ENCODE measurements around the gene NASP. TPM values are rescaled to one million over a fixed set of nuclear protein-coding genes. Genes with fewer than 3 reads are reported as not detected.

Gene NASP
- total RNA-seq, 2 donors from 2014 or later = 31.0 to 39.2 TPM

GRCh38 chr1:45660336-45660735, 76.5 kb downstream of the NASP start:
- H3K4me3 ChIP-seq = no peak overlapping the region
- WGBS, 2 donors = 36 to 58% methylated on average over 2 of the region's 2 CpGs
- intact Hi-C loops (cut with DNase I) = no loop called here
- H3K36me3 ChIP-seq (replicated peaks in 1 of 2; ENCODE audit: insufficient read depth in 1 of 2, low read depth in 2 of 2) = peaks cover 8 to 23% of the 10 kb centered on the region in 2 donors
- no peaks in the 10 kb centered on the region for H3K27me3 ChIP-seq
- no peak for TF ChIP-seq CTCF (IDR thresholded peaks at IDR 0.05)
- TF ChIP-seq POLR2A (IDR thresholded peaks at IDR 0.05) = no peak
- DNase-seq (no peak), ATAC-seq (no peak)
- no peak overlapping the region for H3K27ac ChIP-seq
- H3K9me3 ChIP-seq = no peaks in the 10 kb centered on the region
- no peaks in the 10 kb centered on the region for H3K4me1 ChIP-seq

DNA sequence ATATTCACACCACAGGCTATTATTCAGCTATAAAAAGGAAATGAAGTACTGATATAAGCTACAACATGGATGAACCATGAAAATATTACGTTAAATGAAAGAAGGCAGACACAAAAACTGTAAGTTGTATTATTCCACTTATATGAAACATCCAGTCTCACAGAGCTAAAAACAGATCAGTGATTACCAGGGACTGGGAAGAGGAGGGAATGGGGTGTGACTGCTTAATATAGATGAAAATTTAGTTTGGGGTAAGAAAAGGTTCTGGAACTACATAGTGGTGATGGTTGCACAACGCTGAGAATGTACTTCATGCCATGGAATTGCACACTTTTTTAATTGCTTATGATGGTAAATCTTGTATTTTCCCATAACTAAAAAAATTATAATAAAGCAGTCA, 83.0 kb downstream of the NASP start:
- peaks cover 26% of the 10 kb centered on the region for H3K4me1 ChIP-seq

GRCh38 chr1:45667321-45668111, 83.7 kb downstream of the NASP start:
- ATAC-seq (no peak), DNase-seq (no peak)
- H3K36me3 ChIP-seq (replicated peaks in 1 of 2; ENCODE audit: insufficient read depth in 1 of 2, low read depth in 2 of 2) = no peaks in the 10 kb centered on the region
- H3K27ac ChIP-seq = no peak overlapping the region
- intact Hi-C loops (cut with DNase I) = no loop called here
- no peaks in the 10 kb centered on the region for H3K27me3 ChIP-seq
- no peak overlapping the region for H3K4me3 ChIP-seq
- 62 to 69% methylated on average over 8 of the region's 8 CpGs for WGBS, 2 donors
- H3K9me3 ChIP-seq = no peaks in the 10 kb centered on the region
- TF ChIP-seq POLR2A (IDR thresholded peaks at IDR 0.05) (no peak), CTCF (IDR thresholded peaks at IDR 0.05) (no peak)
- H3K4me1 ChIP-seq = peaks cover 26% of the 10 kb centered on the region

More for the DNA sequence above, 83.0 kb downstream of the NASP start:
- no peak for DNase-seq
- no peaks in the 10 kb centered on the region for H3K36me3 ChIP-seq (replicated peaks in 1 of 2; ENCODE audit: insufficient read depth in 1 of 2, low read depth in 2 of 2)
- ATAC-seq = no peak
- TF ChIP-seq POLR2A (IDR thresholded peaks at IDR 0.05) (no peak), CTCF (IDR thresholded peaks at IDR 0.05) (no peak)
- WGBS, 2 donors = 92 to 94% methylated on average over 2 of the region's 2 CpGs
- H3K27ac ChIP-seq = no peak overlapping the region
- H3K27me3 ChIP-seq = no peaks in the 10 kb centered on the region
- no peaks in the 10 kb centered on the region for H3K9me3 ChIP-seq
- intact Hi-C loops (cut with DNase I) = no loop called here
- H3K4me3 ChIP-seq = no peak overlapping the region

Small RNAs within 50 kb of the gene (small RNA-seq; reads per million reads assigned to genes)
- gene AL355480.1 = not detected
- not detected for gene AL355480.2
- not detected for gene AL355480.3
- not detected for gene AL355480.4

Other genes with a start within 250 kb of the NASP start
- 1 to 10 TPM; 2.0 to 2.3 TPM for gene TOE1, start 243.9 kb upstream of the NASP start, total RNA-seq
- 10 to 100 TPM; 19.7 to 21.8 TPM for gene MUTYH, start 243.6 kb upstream of the NASP start, total RNA-seq
- 1 to 10 TPM in 1 of 2 donors, under 1 TPM in 1; 0.33 to 3.6 TPM for gene TESK2, start 92.9 kb upstream of the NASP start, total RNA-seq
- under 1 TPM; 0.66 to 0.78 TPM for gene CCDC163, start 84.0 kb upstream of the NASP start, total RNA-seq
- gene MMACHC, start 83.7 kb upstream of the NASP start, total RNA-seq = 10 to 100 TPM in 1 of 2 donors, 1 to 10 TPM in 1; 2.3 to 18.1 TPM
- gene PRDX1, start 62.2 kb upstream of the NASP start, total RNA-seq = 100 to 1,000 TPM in 1 of 2 donors, 10 to 100 TPM in 1; 64.6 to 103 TPM
- 10 to 100 TPM; 77.8 to 90.5 TPM for gene AKR1A1, start 33.2 kb upstream of the NASP start, total RNA-seq
- gene CCDC17, start 40.0 kb downstream of the NASP start, total RNA-seq = 1 to 10 TPM; 3.6 to 7.3 TPM
- gene GPBP1L1, start 102.5 kb downstream of the NASP start, total RNA-seq = 10 to 100 TPM; 61.0 to 90.0 TPM
- gene TMEM69, start 104.1 kb downstream of the NASP start, total RNA-seq = 10 to 100 TPM; 11.9 to 12.5 TPM
- gene IPP, start 166.6 kb downstream of the NASP start, total RNA-seq = 1 to 10 TPM; 7.5 to 7.9 TPM
- 1 to 10 TPM; 9.9 TPM for gene MAST2, start 219.6 kb downstream of the NASP start, total RNA-seq